ENCODE data around the gene ITM2A. TPM values are rescaled to one million over a fixed set of nuclear protein-coding genes. Genes with fewer than 3 reads are reported as not detected.

The ITM2A gene
- total RNA-seq, 1 experiment from 2014 or later, result not detected

GRCh38 chrX:79336869-79337815, 30.0 kb downstream of the ITM2A start:
- H3K9me2 ChIP-seq (ENCODE audit: insufficient read depth), result no peaks in the 10 kb centered on the region
- TF ChIP-seq EZH2 (IDR thresholded peaks at IDR 0.05; ENCODE audit: low read depth), result no peak
- no peak for TF ChIP-seq CTCF (conservative IDR thresholded peaks at IDR 0.05)
- H3K27ac ChIP-seq, result no peak overlapping the region
- no peaks in the 10 kb centered on the region for H4K20me1 ChIP-seq (ENCODE audit: insufficient read depth)
- intact Hi-C loops (cut with micrococcal nuclease; ENCODE audit: unreplicated experiment), result no loop called here
- ChIA-PET CTCF (no interaction called here), POLR2A (ENCODE audit: unreplicated experiment) (no interaction called here)
- no peak overlapping the region for H3K4me2 ChIP-seq
- no peaks in the 10 kb centered on the region for H3K4me1 ChIP-seq (replicated peaks; ENCODE audit: insufficient read depth)
- no peak overlapping the region for H3K4me3 ChIP-seq
- H3F3A ChIP-seq (ENCODE audit: insufficient read depth, low read depth), result no peaks in the 10 kb centered on the region
- H3K36me3 ChIP-seq (ENCODE audit: low read depth), result no peaks in the 10 kb centered on the region
- no peak for DNase-seq
- H3K27me3 ChIP-seq (ENCODE audit: insufficient read depth, low read depth), result no peaks in the 10 kb centered on the region
- H3K9me3 ChIP-seq (ENCODE audit: insufficient read depth, low read depth), result no peaks in the 10 kb centered on the region
- H3K79me2 ChIP-seq (ENCODE audit: low read depth), result no peaks in the 10 kb centered on the region
- H2AFZ ChIP-seq, result no peak overlapping the region
- BruUV-seq (replicated peaks), result no TSS peak

- H3K4me3 ChIP-seq, result no peak overlapping the region
- no peaks in the 10 kb centered on the region for H3F3A ChIP-seq (ENCODE audit: insufficient read depth, low read depth)
- BruUV-seq (replicated peaks), result no TSS peak
- DNase-seq, result no peak
- no peaks in the 10 kb centered on the region for H3K9me2 ChIP-seq (ENCODE audit: insufficient read depth)
- H3K27me3 ChIP-seq (ENCODE audit: insufficient read depth, low read depth), result no peaks in the 10 kb centered on the region
- no peaks in the 10 kb centered on the region for H3K4me1 ChIP-seq (replicated peaks; ENCODE audit: insufficient read depth)
- no peaks in the 10 kb centered on the region for H3K9me3 ChIP-seq (ENCODE audit: insufficient read depth, low read depth)
- no peak for TF ChIP-seq EZH2 (IDR thresholded peaks at IDR 0.05; ENCODE audit: low read depth)
- no peaks in the 10 kb centered on the region for H3K36me3 ChIP-seq (ENCODE audit: low read depth)
- ChIA-PET POLR2A (ENCODE audit: unreplicated experiment) (interaction anchor here (0.7 kb wide), 1 partner anchor 1171 kb away, joined by 4 read pairs; no protein-coding TSS in a partner anchor), CTCF (no interaction called here)
- no peak overlapping the region for H2AFZ ChIP-seq
- H3K79me2 ChIP-seq (ENCODE audit: low read depth), result no peaks in the 10 kb centered on the region
- no peaks in the 10 kb centered on the region for H4K20me1 ChIP-seq (ENCODE audit: insufficient read depth)
- intact Hi-C loops (cut with micrococcal nuclease; ENCODE audit: unreplicated experiment), result no loop called here
- H3K4me2 ChIP-seq, result no peak overlapping the region
- no peak overlapping the region for H3K27ac ChIP-seq
Measured at GRCh38 chrX:79330022-79330421, 37.1 kb downstream of the ITM2A start.

DNA sequence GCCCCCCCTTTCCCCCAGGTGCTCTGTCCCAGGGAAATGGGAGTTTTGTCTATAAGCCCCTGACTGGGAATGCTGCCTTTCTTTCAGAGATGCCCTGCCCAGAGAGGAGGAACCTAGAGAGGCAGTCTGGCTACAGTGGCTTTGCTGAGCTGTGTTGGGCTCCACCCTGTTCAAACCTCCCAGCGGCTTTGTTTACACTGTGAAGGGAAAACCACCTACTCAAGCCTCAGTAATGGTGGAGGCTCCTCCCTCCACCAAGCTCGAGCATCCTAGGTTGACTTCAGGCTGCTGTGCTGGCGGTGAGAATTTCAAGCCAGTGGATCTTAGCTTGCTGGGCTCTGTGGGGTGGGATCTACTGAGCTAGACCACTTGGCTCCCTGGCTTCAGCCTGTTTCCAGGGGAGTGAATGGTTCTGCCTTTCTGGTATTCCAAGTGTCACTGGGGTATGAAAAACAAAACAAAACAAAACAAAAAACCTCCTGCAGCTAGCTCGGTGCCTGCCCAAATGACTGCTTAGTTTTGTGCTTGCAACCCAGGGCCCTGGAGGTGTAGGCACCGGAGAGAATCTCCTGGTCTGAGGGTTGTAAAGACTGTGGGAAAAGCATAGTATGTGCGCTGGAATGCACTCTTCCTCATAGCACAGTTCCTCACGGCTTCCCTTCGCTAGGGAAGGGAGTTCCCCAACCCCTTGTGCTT, 41.7 kb downstream of the ITM2A start:
- Histone ChIP-seq H3K4me3 (no peak overlapping the region), H4K20me1 (ENCODE audit: insufficient read depth) (no peaks in the 10 kb centered on the region), H2AFZ (no peak overlapping the region), H3F3A (ENCODE audit: insufficient read depth, low read depth) (no peaks in the 10 kb centered on the region), H3K9me3 (ENCODE audit: insufficient read depth, low read depth) (no peaks in the 10 kb centered on the region), H3K4me1 (replicated peaks; ENCODE audit: insufficient read depth) (no peaks in the 10 kb centered on the region), H3K27ac (no peak overlapping the region), H3K27me3 (ENCODE audit: insufficient read depth, low read depth) (no peaks in the 10 kb centered on the region), H3K36me3 (ENCODE audit: low read depth) (no peaks in the 10 kb centered on the region), H3K9me2 (ENCODE audit: insufficient read depth) (no peaks in the 10 kb centered on the region), H3K79me2 (ENCODE audit: low read depth) (no peaks in the 10 kb centered on the region), H3K4me2 (no peak overlapping the region)
- no peak for DNase-seq
- no peak for TF ChIP-seq EZH2 (IDR thresholded peaks at IDR 0.05; ENCODE audit: low read depth)
- no peak for TF ChIP-seq CTCF (conservative IDR thresholded peaks at IDR 0.05)
- BruUV-seq (replicated peaks), result no TSS peak
- ChIA-PET POLR2A (ENCODE audit: unreplicated experiment) (no interaction called here), CTCF (no interaction called here)
- intact Hi-C loops (cut with micrococcal nuclease; ENCODE audit: unreplicated experiment), result no loop called here

Other genes with a start within 250 kb of the ITM2A start
- not detected in 2 replicates for gene GPR174, start 222.6 kb downstream of the ITM2A start, total RNA-seq (2021)